ENCODE data around the gene SCN4B.

GRCh38 chr11:118106789-118107335 is 45.8 kb downstream of the SCN4B start:
- TF ChIP-seq CTCF (IDR thresholded peaks at IDR 0.05), result no peak
- no peak for TF ChIP-seq POLR2A (IDR thresholded peaks at IDR 0.05)
